PC-9 (cell line): ENCODE measurements around the gene FARP1. TPM values are rescaled to one million over a fixed set of nuclear protein-coding genes. Genes with fewer than 3 reads are reported as not detected.

Source experiments
- BruUV-seq: library from RNA; stranded (reverse); fragments of 400-500 nt; replicated peaks from 2 replicates; lab custom pipeline; 2021; lab: Mats Ljungman, UMichigan
- CTCF ChIA-PET: fragments of 300-600 bp; sonication (Branson Sonifier 250); formaldehyde crosslinking; loops from one replicate; lab custom pipeline; 2022; ENCODE audit warnings: antibody characterized with exemption; lab: Charles Lee
- POLR2A ChIA-PET: fragments of 300-600 bp; sonication (Branson Sonifier 250); formaldehyde crosslinking; loops from one replicate; lab custom pipeline; 2022; ENCODE audit warnings: antibody characterized with exemption; ENCODE audit not compliant: unreplicated experiment; lab: Charles Lee
- DNase-seq, 2 experiments: peaks; one replicate each; pipeline versions ENCODE4 v3.0.0 to v3.0.0-alpha.2; 2015 to 2022; ENCODE audit warnings: mixed read lengths in 1 of 2
- H2AFZ ChIP-seq: fragments of 200-600 bp; sonication (generic); 2 replicates; pipeline ENCODE4 v1.8.1; 2017; ENCODE audit warnings: antibody characterized with exemption
- H3F3A ChIP-seq: fragments of 200-600 bp; sonication (generic); 2 replicates; pipeline ENCODE4 v1.8.1; 2017; ENCODE audit warnings: antibody characterized with exemption, mild to moderate bottlenecking, low read depth; ENCODE audit not compliant: insufficient read depth
- H3K27ac ChIP-seq: fragments of 200-600 bp; sonication (generic); 2 replicates; pipeline ENCODE4 v1.6.1; 2016; ENCODE audit warnings: mixed run types
- H3K27me3 ChIP-seq: fragments of 200-600 bp; sonication (generic); 2 replicates; pipeline ENCODE4 v1.6.1; 2016; ENCODE audit warnings: low read depth, mixed run types; ENCODE audit not compliant: insufficient read depth
- H3K36me3 ChIP-seq: fragments of 200-600 bp; sonication (generic); 2 replicates; pipeline ENCODE4 v1.6.1; 2016; ENCODE audit warnings: low read depth, mixed run types
- H3K4me1 ChIP-seq: fragments of 200-600 bp; sonication (generic); replicated peaks from 2 replicates; pipeline ENCODE4 v1.6.1; 2016; ENCODE audit warnings: mixed run types; ENCODE audit not compliant: insufficient read depth
- H3K4me2 ChIP-seq: fragments of 200-600 bp; sonication (generic); 2 replicates; pipeline ENCODE4 v1.6.1; 2017; ENCODE audit warnings: mixed run types
- H3K4me3 ChIP-seq: fragments of 200-600 bp; sonication (generic); 2 replicates; pipeline ENCODE4 v1.6.1; 2016; ENCODE audit warnings: mixed run types
- H3K79me2 ChIP-seq: fragments of 200-600 bp; sonication (generic); 2 replicates; pipeline ENCODE4 v1.6.1; 2017; ENCODE audit warnings: low read depth, mixed run types
- H3K9me2 ChIP-seq: fragments of 200-600 bp; sonication (generic); 2 replicates; pipeline ENCODE4 v1.8.1; 2017; ENCODE audit warnings: mild to moderate bottlenecking; ENCODE audit not compliant: insufficient read depth
- H3K9me3 ChIP-seq: fragments of 200-600 bp; sonication (generic); 2 replicates; pipeline ENCODE4 v1.8.1; 2016; ENCODE audit warnings: low read depth; ENCODE audit not compliant: insufficient read depth
- H4K20me1 ChIP-seq: fragments of 200-600 bp; sonication (generic); 2 replicates; pipeline ENCODE4 v1.8.1; 2017; ENCODE audit not compliant: insufficient read depth
- CTCF ChIP-seq: fragments of 200-600 bp; sonication (generic); conservative IDR thresholded peaks from 2 replicates; pipeline ENCODE4 v1.6.1; 2017; ENCODE audit warnings: mixed run types, antibody characterized with exemption, mild to moderate bottlenecking, moderate library complexity
- EZH2 ChIP-seq: fragments of 200-600 bp; sonication (generic); IDR thresholded peaks from 2 replicates; pipeline ENCODE4 v1.8.0; 2017; ENCODE audit warnings: antibody characterized with exemption, low read depth
- intact Hi-C: fragments of 100-400 bp; cut with micrococcal nuclease; formaldehyde crosslinking; loops from one replicate; pipeline ENCODE4 v1.10.0; 2022; ENCODE audit not compliant: unreplicated experiment
- total RNA-seq: library from RNA; stranded (reverse); gene quantifications from 2 replicates; pipeline ENCODE4 v1.2.3, GENCODE V29; 2021

Gene FARP1
- total RNA-seq, 1 experiment from 2014 or later, result 62.1 TPM

GRCh38 chr13:98219685-98220084 lies 76.8 kb downstream of the FARP1 start:
- H3K4me2 ChIP-seq, result no peak overlapping the region
- no peaks in the 10 kb centered on the region for H3K36me3 ChIP-seq
- H3F3A ChIP-seq, result peaks cover 20% of the 10 kb centered on the region
- no peaks in the 10 kb centered on the region for H4K20me1 ChIP-seq
- no peak for DNase-seq
- no TSS peak for BruUV-seq
- no peak overlapping the region for H3K4me3 ChIP-seq
- ChIA-PET POLR2A (no interaction called here), CTCF (interaction anchor here (0.6 kb wide), 1 partner anchor 1094 kb away, joined by 3 read pairs; no protein-coding TSS in a partner anchor)
- no peaks in the 10 kb centered on the region for H3K9me2 ChIP-seq
- no peak overlapping the region for H3K27ac ChIP-seq
- H3K4me1 ChIP-seq, result peaks cover 31% of the 10 kb centered on the region
- no peaks in the 10 kb centered on the region for H3K27me3 ChIP-seq
- no peak overlapping the region for H2AFZ ChIP-seq
- H3K79me2 ChIP-seq, result peaks cover 19% of the 10 kb centered on the region; the same call in 1 of the 2 replicates
- no peaks in the 10 kb centered on the region for H3K9me3 ChIP-seq
- intact Hi-C loops, result no loop called here
- TF ChIP-seq EZH2 (no peak), CTCF (no peak)

GRCh38 chr13:98220271-98220791 lies 77.4 kb downstream of the FARP1 start:
- intact Hi-C loops, result no loop called here

GRCh38 chr13:98221234-98221633 lies 78.3 kb downstream of the FARP1 start:
- Histone ChIP-seq H3F3A (peaks cover 5% of the 10 kb centered on the region), H3K4me2 (no peak overlapping the region), H3K36me3 (no peaks in the 10 kb centered on the region), H2AFZ (no peak overlapping the region), H3K9me2 (no peaks in the 10 kb centered on the region), H3K27ac (no peak overlapping the region), H3K9me3 (no peaks in the 10 kb centered on the region), H3K27me3 (no peaks in the 10 kb centered on the region), H3K79me2 (0 out of 2 replicates have a peak, but pooled peaks cover 10% of the 10 kb centered on the region), H3K4me3 (no peak overlapping the region), H4K20me1 (no peaks in the 10 kb centered on the region), H3K4me1 (peaks cover 16% of the 10 kb centered on the region)
- TF ChIP-seq CTCF (no peak), EZH2 (no peak)
- ChIA-PET CTCF (no interaction called here), POLR2A (no interaction called here)
- intact Hi-C loops, result loop anchor here (1.0 kb wide), 1 partner anchor 16 kb away; no protein-coding TSS in a partner anchor
- BruUV-seq, result no TSS peak
- DNase-seq, result no peak

More at GRCh38 chr13:98220271-98220791, 77.4 kb downstream of the FARP1 start:
- H3K27me3 ChIP-seq, result no peaks in the 10 kb centered on the region
- no peaks in the 10 kb centered on the region for H3K9me3 ChIP-seq
- no peak overlapping the region for H3K4me3 ChIP-seq
- H3K27ac ChIP-seq, result no peak overlapping the region
- CTCF ChIA-PET, result no interaction called here
- H3F3A ChIP-seq, result peaks cover 14% of the 10 kb centered on the region
- H3K36me3 ChIP-seq, result no peaks in the 10 kb centered on the region
- peaks cover 19% of the 10 kb centered on the region; the same call in 1 of the 2 replicates for H3K79me2 ChIP-seq
- no peak overlapping the region for H3K4me2 ChIP-seq
- H3K9me2 ChIP-seq, result no peaks in the 10 kb centered on the region
- BruUV-seq, result no TSS peak
- no peak for TF ChIP-seq CTCF
- no peak for TF ChIP-seq EZH2
- no peak overlapping the region for H2AFZ ChIP-seq
- POLR2A ChIA-PET, result no interaction called here
- peaks cover 25% of the 10 kb centered on the region for H3K4me1 ChIP-seq
- H4K20me1 ChIP-seq, result no peaks in the 10 kb centered on the region
- no peak for DNase-seq
